Fibroblast of mammary gland (primary cell): ENCODE results near the gene FMR1NB.

ENCODE experiments used
- DNase-seq: peaks from one replicate; pipeline ENCODE4 v3.0.0-alpha.2; 2010; ENCODE audit warnings: low read depth
- H3K4me3 ChIP-seq: 2 replicates; pipeline ENCODE4 v1.5.1; 2011; ENCODE audit warnings: low read depth, mild to moderate bottlenecking, low read length, moderate library complexity; ENCODE audit not compliant: control insufficient read depth
- TF ChIP-seq, protein P1 (sequence below): conservative IDR thresholded peaks from 2 replicates; pipeline ENCODE4 v1.5.1; 2011; ENCODE audit warnings: low read depth, low read length, inconsistent platforms; ENCODE audit not compliant: control insufficient read depth, insufficient read depth

Gene FMR1NB

DNA sequence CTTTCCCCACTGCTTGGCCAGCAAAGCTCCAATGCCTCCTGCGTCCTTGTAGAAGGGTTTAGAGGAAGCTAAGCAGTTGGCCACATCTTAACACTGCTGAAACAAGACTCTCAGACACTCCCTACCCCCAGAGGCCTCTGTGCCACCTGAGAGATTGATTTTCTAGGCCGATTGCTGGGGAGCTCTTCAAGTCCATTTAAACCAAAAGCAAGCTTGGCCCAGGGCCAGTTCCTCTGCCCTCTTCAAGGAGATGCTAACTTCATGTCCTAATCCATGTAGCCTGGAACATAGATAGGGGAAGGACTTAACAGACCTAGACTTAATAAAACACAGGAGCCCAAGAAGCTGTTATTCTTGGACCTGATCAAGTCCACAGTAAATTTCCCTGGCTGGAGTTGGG is 27.2 kb upstream of the FMR1NB start:
- TF ChIP-seq, protein P1, sequence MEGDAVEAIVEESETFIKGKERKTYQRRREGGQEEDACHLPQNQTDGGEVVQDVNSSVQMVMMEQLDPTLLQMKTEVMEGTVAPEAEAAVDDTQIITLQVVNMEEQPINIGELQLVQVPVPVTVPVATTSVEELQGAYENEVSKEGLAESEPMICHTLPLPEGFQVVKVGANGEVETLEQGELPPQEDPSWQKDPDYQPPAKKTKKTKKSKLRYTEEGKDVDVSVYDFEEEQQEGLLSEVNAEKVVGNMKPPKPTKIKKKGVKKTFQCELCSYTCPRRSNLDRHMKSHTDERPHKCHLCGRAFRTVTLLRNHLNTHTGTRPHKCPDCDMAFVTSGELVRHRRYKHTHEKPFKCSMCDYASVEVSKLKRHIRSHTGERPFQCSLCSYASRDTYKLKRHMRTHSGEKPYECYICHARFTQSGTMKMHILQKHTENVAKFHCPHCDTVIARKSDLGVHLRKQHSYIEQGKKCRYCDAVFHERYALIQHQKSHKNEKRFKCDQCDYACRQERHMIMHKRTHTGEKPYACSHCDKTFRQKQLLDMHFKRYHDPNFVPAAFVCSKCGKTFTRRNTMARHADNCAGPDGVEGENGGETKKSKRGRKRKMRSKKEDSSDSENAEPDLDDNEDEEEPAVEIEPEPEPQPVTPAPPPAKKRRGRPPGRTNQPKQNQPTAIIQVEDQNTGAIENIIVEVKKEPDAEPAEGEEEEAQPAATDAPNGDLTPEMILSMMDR: no peak
- DNase-seq: peak; percentile 4
- no peak overlapping the region for H3K4me3 ChIP-seq

DNA sequence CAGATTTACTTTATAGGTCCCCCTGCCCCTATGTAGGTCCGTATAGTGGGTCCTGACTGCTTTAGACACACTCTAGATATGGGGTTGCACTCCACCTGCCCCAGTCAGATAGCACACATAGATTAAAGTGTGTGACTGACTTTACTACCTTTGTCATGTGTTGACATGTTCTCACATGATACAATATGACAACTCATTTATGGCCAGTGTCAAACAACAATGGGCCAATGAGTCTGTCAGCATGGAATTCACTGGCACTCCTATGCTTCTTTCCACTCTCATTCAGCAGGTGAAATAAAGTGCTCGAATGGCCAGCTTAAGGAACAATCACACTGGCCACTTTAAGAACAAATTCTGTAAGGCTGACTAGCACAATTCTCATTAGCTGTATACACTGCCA is 23.8 kb upstream of the FMR1NB start:
- TF ChIP-seq, protein P1: no peak
- no peak for DNase-seq
- no peak overlapping the region for H3K4me3 ChIP-seq

GRCh38 chrX:147958291-147958690 is 22.8 kb upstream of the FMR1NB start:
- no peak overlapping the region for H3K4me3 ChIP-seq
- TF ChIP-seq, protein P1: no peak
- DNase-seq: peak; percentile 68

DNA sequence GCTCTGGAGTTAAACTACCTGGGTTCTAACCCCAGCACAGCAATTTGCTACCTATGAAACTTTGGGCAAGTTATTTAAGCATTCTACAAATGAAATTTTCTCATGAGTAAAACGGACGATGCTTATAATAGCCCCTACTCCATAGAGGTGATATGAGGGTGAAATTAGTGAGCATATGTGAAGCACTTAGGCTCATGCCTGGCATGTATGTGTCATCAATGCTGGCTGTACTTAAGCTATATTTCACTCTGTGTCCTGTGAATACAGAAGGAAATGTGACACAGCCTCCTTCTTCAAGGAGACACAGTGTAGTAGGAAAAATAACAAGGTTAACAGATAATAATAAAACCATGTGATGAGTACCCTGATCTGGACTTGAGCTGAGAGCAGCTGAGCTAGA is 20.4 kb upstream of the FMR1NB start:
- TF ChIP-seq, protein P1: no peak
- no peak for DNase-seq
- no peak overlapping the region for H3K4me3 ChIP-seq

DNA sequence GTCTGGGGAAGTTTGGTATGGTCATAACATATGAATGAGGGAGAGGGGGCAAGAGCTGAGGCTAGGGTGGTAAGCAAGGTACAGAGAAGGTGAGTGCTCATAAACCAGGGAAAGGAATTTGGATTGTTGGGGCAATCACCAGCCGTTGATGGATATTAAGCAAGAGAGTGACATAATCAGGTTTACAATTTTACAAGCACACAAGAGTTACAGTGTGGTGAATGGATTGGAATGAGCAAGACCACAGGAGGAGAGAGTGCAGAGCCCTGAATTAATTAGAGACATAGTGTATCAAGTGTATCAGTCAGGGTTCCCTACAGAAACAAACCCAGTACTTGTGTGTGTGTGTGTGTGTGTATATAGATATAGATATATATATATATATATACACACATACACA is 18.7 kb upstream of the FMR1NB start:
- TF ChIP-seq, protein P1: no peak
- peak; percentile 5 for DNase-seq
- H3K4me3 ChIP-seq: no peak overlapping the region

DNA sequence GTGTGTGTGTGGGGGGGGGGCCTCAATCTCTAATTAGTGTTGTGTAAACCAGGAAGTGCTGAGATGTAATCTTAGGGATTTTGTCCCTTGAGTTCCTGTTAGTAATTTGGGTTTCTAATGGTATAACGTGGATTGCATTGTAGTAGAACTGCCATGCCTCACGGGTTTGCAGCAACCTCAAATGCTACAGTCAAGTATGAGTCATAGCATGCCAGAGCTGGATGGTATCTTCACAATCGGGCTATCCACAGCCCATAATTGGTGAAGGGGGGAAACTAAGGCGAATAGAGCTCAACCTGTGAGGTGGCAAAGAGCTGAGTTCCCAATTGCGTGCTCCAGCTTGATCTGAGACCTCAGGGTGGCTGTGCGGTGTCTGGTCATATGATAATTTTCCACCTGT is 2.2 kb upstream of the FMR1NB start:
- no peak for DNase-seq
- TF ChIP-seq, protein P1: no peak
- H3K4me3 ChIP-seq: no peak overlapping the region

DNA sequence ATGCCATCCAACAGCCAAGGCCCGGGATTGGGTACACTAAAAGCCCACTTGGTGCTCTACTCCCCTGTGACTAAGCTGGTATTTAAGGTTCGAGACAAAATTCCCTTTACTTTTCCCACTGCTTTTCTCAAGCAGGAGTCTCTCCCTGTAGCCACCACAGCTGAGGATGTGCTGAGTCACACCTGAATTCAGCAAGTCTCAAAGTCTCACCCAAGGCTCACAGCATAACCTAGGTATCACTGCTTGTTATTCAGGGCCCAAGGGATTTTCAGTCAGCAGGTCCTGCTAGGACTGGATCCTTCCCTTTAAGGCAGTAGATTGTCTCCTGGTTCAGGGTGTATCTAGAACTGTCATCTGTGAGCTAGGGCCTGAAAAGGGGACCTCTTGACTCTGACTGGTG is 39.2 kb downstream of the FMR1NB start:
- TF ChIP-seq, protein P1: no peak
- no peak for DNase-seq

More for the DNA sequence above, 39.2 kb downstream of the FMR1NB start:
- H3K4me3 ChIP-seq: no peak overlapping the region
